Measurements from ENCODE around the gene P2RY8. TPM values are rescaled to one million over a fixed set of nuclear protein-coding genes. Genes with fewer than 3 reads are reported as not detected.
"Not testable (repeated sequence)": the region's sequence is repeated elsewhere in the genome, so short reads cannot be mapped to it uniquely, and the experiment has no call there.

P2RY8 gene
- total RNA-seq, 1 donor from 2014 or later, result 3.4 TPM

DNA sequence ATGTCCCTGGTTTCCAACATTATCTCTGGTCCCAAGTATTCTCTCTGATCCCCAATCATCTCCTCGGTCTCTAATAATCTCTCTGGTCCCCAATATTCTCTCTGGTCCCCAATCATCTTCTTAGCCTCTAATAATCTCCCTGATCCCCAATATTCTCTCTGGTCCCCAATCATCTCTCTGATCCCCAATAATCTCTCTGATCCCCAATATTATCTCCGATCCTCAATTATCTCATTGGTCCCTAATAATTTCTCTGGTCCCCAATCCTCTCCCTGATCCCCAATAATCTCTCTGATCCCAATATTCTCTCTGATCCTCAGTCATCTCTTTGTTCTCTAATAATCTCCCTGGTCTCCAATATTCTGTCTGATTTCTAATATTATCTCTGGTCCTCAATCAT, 16.6 kb downstream of the P2RY8 start:
- DNase-seq (ENCODE audit: low spot score), result no peak

DNA sequence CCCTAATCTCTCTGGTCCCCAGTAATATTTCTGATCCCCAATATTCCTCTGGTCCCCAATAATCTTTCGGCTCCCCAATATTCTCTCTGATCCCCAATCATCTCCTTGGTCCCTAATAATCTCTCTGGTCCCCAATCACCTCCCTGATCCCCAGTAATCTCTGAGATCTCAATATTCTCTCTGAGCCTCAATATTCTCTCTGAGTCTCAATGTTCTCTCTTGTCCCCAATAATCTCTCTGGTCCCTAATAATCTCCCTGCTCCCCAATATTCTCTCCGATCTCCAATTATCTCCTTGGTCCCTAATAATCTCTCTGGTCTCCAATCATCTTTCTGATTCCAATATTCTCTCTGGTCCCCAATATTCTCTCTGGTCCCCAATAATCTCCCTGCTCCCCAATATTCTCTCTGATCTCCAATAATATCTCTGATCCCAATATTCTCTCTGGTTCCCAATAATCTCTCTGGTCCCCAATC, 17.9 kb downstream of the P2RY8 start:
- no peak for DNase-seq (ENCODE audit: low spot score)

DNA sequence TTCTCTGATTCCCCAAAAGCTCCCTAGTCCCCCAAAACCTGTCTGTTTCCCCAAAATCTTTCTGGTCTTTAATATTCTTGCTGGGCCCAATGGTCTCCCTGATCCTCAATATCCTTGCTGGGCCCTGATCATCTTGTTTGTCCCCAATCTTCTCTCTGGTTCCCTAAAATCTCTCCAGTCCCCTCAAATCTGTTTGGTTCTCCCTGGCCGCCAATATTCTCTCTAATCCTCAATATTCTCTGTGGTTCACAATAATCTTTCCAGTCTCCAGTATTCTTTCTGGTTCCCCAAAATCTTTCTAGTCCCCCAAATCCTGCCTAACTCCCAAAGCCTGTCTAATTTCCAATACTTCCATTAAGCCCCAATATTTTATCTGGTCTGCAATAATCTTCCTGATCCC, 18.5 kb downstream of the P2RY8 start:
- DNase-seq (ENCODE audit: low spot score), result no peak

DNA sequence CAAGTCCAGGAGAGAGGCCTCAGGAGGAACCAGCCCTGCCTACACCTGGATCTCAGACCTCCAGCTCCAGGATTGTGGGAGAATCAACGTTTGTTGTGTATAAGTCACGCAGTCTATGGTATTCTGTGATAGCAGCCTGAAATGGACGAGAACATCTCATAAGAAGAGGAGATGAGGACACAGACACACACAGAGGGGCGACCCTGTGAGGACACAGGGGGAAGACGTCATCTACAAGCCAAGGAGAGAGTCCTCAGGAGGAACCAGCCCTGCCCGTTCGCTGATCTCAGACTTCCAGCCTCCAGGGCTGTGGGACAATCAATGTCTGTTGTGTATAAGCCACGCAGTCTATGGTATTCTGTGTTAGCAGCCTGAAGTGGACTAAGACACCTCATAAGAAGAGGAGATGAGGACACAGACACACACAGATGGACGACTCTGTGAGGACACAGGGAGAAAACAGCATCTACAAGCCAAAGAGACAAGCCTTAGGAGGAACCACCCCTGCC, 20.3 kb downstream of the P2RY8 start:
- peak; percentile 38 for DNase-seq (ENCODE audit: low spot score)

DNA sequence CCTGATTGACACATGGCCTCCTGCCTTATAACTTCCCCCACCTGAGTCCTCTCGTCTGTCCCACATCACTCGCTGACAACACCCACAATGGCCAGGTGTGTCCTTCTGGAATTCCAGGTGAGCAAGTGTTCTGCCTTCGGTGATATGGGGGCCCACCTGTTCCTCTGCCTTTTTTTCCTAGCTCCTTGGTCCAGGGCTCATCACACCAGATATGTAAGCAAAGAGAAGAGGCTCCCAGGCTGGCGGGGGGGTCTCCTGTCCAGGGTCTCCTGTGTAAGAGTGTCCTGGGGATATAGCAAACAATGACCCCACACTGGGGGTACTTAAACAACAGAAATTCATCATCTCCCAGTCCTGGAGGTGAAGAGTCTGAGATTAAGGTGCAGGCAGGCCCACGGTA, 25.2 kb downstream of the P2RY8 start:
- no peak for DNase-seq (ENCODE audit: low spot score)

DNA sequence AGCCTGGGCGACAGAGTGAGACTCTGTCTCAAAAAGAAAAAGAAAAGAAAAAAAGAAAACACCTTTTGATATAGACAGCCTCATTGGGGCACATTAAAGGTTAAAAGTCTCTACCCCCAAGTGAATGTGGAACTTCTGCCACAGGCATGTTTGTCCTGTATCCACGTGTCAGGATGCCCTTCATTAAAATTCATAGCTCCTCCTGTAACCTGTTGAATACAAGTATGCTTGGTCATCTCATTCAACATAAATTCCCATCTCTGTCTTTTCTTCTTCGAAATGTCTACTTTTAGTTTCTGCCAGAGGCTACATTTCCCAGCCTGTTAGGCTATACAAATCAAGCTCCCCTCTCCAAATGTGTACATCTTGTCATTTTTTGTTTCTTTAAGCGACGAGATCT, 25.8 kb downstream of the P2RY8 start:
- no peak for DNase-seq (ENCODE audit: low spot score)

DNA sequence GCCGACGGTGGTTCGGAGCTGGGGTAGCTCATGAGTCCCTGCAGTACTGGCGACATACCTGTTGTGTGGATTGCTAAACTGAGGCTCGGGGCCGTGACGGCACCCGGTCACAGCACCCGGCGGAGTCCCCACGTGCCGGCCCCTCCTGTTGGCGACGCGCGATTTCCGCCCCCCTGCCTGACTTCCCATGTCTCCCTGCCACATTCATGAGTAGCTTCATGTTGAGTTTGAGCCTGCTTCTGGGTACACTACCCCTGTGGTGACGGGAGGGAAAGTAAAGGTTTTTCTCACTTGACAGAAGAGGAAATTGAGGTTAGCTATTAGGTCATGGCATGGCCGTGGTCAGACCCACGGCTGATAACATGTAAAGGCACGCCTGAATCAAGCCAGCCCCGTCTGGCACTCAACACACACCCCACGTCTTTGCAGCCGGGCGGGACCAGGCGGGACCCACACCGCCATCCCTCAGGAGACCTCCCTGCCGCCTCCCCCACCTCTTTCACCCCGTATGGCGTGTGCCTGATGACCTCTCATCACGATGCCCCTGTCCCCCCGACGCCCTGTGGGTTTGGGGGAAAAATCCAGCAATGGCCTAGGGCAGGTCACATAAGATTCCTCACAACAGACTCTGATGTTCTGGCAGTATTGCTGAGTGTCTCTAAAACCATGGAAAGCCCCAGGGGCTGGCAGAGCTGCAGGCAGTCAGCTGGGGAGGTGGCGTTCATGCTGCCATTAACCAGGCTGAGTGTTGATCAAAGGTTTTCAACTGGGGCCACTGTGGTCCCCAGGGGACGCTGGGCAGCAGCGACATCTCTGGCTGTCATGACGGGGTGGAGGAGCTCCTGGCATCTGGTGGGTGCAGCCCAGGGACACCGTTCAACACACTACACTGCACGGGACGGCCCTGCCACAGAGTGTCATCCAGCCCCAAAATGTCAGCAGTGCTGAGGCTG, 29.2 kb downstream of the P2RY8 start:
- no peak for DNase-seq (ENCODE audit: low spot score)

DNA sequence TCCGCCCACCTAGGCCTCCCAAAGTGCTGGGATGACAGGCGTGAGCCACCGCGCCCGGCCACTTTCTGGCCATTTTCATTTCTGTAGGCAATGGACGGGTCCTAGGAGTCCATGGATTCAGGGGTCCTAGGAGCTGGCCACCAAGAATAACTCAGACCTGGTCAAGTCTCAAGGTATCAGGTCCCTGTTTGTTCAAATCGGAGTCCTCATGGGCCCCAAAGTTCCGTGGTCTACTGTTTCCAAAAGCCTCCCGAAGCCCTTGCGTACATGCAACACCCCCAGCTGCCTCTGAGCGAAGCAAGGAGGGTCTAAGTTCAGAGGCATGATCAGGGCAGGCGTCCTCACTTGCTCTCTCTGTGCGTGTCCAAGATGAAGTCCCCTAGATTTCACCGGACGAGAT, 30.1 kb downstream of the P2RY8 start:
- DNase-seq (ENCODE audit: low spot score), result no peak

DNA sequence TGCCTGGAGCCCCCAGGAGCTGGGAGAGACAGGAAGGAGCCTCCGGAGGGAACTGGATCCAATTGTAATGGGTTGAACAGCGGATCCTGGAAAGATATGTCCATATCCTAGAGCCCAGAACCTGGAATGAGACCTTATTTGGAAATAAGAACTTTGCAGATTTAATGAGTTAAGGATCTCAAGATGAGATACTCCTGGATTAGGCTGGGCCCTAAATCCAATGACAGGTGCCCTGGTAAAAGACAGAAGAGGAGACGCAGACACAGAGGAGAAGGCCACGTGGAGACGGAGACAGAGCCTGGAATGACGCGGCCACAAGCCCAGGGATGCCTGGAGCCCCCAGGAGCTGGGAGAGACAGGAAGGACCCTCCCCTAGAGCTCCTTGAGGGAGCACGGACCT, 34.1 kb downstream of the P2RY8 start:
- DNase-seq (ENCODE audit: low spot score), result no peak

DNA sequence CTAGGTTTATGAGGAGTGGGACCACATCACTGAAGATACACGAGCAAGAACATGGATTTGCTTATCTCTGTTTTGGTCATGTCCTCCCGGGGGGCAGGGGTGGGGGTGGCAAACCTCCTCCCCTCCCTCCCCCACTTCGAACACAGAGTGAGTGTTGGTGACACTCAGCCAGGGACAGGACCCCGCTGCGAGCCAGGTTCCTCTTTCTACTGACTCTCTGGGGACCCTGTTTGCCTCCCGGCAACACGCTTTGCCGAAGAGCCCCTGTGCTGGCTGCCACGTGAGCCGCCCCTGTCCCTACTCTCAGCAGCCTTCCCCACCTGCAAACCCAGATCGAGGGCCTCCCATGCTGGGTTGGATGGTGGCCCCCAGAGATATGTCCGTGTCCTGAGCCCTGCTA, 34.7 kb downstream of the P2RY8 start:
- DNase-seq (ENCODE audit: low spot score), result no peak

DNA sequence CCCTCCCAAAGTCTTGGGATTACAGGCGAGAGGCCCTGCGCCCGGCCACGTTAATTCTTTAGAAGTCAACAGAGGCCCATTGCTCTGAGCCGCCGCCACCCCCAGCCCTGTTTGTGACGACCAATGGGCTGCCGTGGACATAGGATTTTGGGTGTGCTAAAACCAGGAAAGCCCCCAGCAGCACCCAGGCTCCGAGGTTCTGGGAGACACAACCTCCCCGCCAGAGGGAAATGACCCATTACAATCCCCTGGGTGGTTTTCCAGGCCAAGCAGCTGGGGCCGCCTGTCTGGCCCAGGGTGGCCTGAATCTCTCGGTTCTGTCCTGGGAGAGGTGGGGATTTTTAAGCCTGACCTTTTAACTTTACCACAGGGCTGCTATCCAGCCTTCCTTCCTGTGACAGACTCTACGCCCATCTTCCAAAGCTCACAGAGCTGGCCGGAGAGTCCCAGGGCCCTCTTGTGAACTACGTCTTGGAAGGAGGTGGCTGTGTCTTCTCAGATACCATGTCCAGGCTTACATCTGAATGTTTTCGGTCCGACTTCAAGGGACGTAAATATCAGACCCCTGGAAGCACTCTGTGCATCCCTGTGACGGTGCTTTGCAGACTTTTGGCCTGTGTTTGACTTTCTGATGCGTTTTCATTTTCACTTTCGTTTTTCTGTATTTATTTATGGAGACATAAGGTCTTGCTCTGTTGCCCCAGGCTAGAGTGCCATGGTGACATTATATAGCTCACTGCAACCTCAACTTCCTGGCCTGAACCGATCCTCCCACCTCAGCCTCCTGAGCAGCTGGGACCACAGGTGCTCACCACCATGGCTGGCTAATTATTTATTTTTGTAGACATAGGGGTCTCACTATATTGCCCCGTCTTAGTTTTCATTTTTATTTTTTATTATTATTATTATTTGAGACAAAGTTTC, 36.0 kb downstream of the P2RY8 start:
- no peak for DNase-seq (ENCODE audit: low spot score)

DNA sequence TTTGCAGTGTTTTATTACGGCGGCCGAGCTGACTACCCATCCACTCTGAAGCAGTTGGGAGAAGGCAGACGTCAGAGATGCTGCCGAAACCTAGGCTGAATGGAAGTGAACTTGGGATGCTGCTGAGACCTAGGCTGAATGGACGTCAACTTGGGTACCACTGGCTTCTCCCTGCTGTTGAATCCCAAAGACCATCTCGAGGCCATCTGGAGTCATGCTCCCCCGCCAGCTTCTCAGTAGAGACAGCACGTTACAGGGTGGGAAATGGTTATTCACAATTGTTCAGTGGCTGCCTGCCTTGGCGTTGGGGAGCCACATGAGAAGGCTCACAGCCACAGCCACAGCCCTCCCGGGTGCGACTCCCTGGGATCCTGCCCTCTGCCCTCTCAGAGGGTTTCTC, 40.9 kb downstream of the P2RY8 start:
- DNase-seq (ENCODE audit: low spot score), result no peak

DNA sequence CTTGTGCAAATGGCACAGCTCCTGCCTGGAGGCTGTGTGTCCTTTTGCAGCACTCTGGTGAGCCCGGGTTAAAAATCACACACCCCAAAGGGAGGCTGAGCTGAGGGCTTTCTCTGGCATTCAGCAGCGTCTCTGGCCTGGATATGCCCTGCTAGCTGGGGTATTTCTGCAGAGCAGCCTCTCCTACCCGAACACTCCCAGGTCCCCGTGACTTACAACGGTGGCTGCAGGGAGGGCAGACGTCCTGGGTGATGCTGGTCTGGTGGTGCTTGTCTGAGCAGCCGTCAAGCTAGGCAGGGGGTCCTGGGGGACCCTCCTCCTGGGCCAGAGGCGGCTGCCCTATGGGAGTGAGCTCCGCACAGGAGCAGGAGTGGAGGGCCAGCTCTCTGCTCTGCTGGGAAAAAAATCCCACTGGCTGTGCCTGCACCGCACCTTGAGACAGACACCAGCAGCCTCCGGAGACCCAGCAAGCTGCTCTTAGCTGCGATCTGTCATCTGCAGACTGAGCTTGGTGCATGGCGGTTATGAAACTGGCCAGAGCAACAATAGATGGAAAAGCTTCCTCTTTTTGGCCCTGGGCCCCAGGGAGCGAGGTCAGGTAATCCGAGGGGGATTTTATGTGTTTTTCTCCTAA, 43.0 kb downstream of the P2RY8 start:
- peak; percentile 37 for DNase-seq (ENCODE audit: low spot score)

DNA sequence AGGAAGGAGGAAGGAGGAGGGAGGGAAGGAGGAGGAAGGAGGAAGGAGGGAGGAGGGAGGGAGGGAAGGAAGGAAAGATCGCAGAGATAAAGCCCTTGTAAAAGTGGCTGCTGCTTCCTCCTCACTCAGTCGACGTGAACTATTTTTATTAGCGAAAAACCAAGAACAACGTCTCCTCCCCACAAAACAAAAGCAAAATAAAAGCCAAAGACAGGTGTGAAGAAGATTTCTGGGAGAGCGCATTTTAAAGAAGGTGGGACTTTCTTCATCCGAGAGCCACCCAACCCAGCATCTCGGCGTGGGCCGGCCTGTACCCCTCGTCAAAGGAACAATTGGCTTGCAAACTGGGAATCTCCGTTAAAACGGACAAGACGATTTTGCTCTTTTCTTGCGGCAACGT, 43.6 kb downstream of the P2RY8 start:
- DNase-seq (ENCODE audit: low spot score), result peak; percentile 1

DNA sequence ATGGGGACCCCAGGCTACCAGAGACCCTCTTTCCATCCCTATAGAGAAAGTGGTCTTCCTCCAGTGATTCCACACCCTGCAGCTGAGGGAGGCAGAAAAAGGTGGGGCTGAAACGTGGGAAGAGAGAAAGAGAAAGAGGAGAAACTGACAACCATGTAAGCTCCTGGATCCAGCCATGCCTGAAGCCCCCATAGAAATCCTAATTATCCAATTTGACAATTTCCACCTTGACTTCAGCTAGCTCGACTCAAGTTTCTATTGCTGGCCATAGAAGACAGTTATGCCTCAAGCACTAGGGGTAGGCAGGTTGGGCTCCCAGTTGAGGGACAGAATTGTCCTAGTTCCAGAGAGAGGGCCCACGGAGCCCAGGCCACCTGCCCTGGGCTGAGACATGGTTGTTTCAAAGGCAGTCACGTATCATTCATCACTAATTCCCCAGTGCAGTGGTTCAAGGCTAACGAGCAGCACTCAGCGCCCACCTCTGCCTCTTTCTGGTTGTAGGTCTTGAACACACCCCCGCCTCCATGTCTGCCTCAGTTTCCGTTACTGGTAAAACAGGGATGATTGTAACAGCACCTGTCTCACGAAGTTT, 44.5 kb downstream of the P2RY8 start:
- peak; percentile 14 for DNase-seq (ENCODE audit: low spot score)

DNA sequence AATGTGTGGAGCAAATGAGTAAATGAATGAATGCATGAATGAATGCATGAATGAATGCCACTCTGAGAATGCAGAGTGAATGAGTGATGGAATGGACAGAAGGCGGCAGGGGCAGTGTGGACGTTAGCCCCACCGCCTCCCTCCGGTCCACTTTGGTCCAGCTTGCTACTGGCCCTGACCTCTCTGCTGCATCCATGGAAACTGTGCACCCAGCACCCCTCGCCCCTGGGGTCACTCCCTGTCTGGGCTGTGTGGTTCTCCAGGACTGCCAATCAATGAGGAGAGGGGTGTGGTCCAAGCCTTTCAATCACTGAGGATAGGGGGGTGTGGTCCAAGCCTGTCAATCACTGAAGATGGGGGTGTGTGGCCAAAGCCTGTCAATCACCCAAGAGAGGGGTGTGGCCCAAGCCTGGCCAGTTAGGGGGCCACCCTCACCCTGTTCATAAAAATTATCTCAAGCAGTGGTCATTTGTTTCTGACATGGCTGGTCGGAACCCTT, 45.1 kb downstream of the P2RY8 start:
- DNase-seq (ENCODE audit: low spot score), result peak; percentile 31

DNA sequence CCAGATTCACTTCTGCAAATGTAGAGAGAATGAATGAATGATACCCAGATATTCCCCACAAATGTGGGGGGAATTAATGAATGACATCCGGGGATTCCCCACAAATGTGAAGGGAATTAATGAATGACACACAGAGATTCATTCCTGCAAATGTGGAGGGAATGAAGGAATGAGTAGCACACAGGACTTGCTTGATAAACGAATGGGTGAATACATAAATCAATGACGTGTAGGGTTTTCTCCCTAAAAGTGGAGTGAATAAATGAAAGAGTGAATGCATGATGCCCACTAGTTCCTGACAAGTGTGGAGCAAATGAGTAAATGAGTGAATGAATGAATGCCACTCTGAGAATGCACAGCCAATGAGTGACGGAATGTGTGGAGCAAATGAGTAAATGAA, 45.7 kb downstream of the P2RY8 start:
- not testable (repeated sequence) for DNase-seq (ENCODE audit: low spot score)

DNA sequence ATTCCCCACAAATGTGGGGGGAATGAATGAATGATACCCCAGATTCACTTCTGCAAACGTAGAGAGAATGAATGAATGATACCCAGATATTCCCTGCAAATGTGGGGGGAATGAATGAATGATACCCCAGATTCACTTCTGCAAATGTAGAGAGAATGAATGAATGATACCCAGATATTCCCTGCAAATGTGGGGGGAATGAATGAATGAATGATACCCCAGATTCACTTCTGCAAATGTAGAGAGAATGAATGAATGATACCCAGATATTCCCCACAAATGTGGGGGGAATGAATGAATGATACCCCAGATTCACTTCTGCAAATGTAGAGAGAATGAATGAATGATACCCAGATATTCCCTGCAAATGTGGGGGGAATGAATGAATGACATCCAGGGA, 46.3 kb downstream of the P2RY8 start:
- not testable (repeated sequence) for DNase-seq (ENCODE audit: low spot score)

DNA sequence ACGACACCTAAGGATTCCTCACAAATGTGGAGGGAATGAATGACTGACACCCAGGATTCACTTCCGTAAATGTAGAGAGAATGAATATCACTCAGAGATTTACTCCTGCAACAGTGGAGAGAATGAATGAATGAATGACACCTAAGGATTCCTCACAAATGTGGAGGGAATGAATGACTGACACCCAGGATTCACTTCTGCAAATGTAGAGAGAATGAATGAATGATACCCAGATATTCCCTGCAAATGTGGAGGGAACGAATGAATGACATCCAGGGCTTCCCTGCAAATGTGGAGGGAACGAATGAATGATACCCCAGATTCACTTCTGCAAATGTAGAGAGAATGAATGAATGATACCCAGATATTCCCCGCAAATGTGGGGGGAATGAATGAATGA, 47.6 kb downstream of the P2RY8 start:
- DNase-seq (ENCODE audit: low spot score), result not testable (repeated sequence)

DNA sequence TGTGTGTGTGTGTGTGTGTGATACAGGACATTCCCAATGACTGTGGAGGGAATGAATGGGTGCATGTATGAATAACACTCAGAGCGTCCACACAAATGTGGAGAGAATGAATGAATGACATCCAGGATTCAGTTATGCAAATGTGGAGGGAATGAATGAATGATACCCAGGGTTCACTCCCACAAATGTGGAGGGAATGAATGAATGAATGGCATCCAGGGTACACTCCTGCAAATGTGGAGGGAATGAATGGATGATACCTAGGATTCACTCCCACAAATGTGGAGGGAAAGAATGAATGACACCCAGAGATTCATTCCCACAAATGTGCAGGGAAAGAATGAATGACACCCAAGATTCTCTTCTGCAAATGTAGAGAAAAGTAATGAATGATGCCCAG, 48.2 kb downstream of the P2RY8 start:
- DNase-seq (ENCODE audit: low spot score), result no peak

DNA sequence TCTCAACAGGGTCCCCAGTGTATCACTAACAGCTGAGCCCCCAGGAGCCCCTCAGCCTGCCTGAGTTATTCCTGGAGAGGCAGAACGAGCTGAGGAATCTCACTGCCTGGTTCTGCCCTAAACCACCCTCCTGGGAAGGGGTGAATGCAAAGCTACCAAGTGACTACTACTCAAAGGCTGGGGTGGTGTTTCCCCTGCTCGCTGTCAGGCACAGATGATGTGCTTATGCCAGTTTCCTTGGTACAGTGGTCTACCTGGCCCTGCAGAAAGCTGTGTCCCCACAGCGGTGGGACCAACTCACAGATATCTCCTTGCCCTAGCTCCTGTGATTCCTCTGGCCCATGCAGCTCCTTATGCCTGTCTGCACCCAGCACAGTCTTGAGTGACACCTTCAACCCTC, 48.8 kb downstream of the P2RY8 start:
- DNase-seq (ENCODE audit: low spot score), result peak; percentile 8
